DOHH2 (cell line): ENCODE measurements around the gene MYORG.

Source experiments
- EZH2phosphoT487 ChIP-seq: fragments of 200-600 bp; sonication (generic); IDR thresholded peaks from 2 replicates; pipeline ENCODE4 v1.6.1; 2017; ENCODE audit warnings: borderline replicate concordance, mild to moderate bottlenecking, antibody characterized with exemption, low read length, moderate library complexity, mixed read lengths
- TF ChIP-seq, protein P1 (sequence below): fragments of 200-600 bp; sonication (generic); IDR thresholded peaks from one replicate; pipeline ENCODE4 v1.5.1; 2014; ENCODE audit warnings: antibody characterized with exemption, mild to moderate bottlenecking, low read depth, low read length; ENCODE audit not compliant: poor library complexity, severe bottlenecking

DNA sequence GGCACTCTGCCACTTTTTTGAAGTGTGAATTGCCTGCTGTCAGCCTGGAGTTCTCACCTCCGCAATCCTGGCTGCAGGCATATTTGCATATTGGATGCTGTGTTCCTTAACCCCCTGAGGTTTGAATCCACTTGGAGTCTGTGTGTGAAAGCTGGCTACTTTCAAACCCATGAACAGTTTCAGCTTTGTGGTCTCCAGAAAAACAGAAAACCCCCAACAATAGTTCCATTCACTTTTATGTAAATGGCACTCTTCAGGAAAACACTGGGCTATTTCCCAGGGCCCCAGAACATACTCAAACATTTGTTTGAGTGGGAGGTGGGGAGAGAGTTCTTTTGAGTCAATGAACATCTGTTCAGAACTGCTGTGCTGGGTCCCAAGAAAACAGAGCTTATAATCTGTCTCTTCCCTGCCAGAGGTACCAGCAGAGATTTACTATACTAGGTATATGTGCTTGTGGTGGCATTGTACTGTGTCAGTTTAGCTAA lies 42.3 kb downstream of the MYORG start:
- TF ChIP-seq, protein P1, sequence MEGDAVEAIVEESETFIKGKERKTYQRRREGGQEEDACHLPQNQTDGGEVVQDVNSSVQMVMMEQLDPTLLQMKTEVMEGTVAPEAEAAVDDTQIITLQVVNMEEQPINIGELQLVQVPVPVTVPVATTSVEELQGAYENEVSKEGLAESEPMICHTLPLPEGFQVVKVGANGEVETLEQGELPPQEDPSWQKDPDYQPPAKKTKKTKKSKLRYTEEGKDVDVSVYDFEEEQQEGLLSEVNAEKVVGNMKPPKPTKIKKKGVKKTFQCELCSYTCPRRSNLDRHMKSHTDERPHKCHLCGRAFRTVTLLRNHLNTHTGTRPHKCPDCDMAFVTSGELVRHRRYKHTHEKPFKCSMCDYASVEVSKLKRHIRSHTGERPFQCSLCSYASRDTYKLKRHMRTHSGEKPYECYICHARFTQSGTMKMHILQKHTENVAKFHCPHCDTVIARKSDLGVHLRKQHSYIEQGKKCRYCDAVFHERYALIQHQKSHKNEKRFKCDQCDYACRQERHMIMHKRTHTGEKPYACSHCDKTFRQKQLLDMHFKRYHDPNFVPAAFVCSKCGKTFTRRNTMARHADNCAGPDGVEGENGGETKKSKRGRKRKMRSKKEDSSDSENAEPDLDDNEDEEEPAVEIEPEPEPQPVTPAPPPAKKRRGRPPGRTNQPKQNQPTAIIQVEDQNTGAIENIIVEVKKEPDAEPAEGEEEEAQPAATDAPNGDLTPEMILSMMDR: no peak
- TF ChIP-seq EZH2phosphoT487: no peak
